ENCODE results near the gene AKR1C1.

- TF ChIP-seq, protein P1, sequence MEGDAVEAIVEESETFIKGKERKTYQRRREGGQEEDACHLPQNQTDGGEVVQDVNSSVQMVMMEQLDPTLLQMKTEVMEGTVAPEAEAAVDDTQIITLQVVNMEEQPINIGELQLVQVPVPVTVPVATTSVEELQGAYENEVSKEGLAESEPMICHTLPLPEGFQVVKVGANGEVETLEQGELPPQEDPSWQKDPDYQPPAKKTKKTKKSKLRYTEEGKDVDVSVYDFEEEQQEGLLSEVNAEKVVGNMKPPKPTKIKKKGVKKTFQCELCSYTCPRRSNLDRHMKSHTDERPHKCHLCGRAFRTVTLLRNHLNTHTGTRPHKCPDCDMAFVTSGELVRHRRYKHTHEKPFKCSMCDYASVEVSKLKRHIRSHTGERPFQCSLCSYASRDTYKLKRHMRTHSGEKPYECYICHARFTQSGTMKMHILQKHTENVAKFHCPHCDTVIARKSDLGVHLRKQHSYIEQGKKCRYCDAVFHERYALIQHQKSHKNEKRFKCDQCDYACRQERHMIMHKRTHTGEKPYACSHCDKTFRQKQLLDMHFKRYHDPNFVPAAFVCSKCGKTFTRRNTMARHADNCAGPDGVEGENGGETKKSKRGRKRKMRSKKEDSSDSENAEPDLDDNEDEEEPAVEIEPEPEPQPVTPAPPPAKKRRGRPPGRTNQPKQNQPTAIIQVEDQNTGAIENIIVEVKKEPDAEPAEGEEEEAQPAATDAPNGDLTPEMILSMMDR (IDR thresholded peaks at IDR 0.05) = no peak
- TF ChIP-seq POLR2A (IDR thresholded peaks at IDR 0.05) = no peak
Measured at GRCh38 chr10:4982764-4983226, 19.6 kb downstream of the AKR1C1 start.

Data from tibial nerve (tissue), 3 donors.